GM12875 (cell line): ENCODE data around the gene FYCO1.

ENCODE experiments used
- H3K4me3 ChIP-seq: one replicate; pipeline ENCODE4 v1.5.1; 2011; ENCODE audit warnings: low read depth, low read length, control low read depth
- CTCF ChIP-seq: IDR thresholded peaks from 2 replicates; pipeline ENCODE4 v1.5.1; 2011; ENCODE audit warnings: low read depth, mild to moderate bottlenecking, control low read depth, inconsistent platforms, low read length, moderate library complexity, borderline replicate concordance; ENCODE audit not compliant: insufficient read depth

FYCO1 gene

GRCh38 chr3:45988804-45989203, 6.8 kb downstream of the FYCO1 start:
- no peak for TF ChIP-seq CTCF
- no peak overlapping the region for H3K4me3 ChIP-seq

- H3K4me3 ChIP-seq: no peak overlapping the region
- no peak for TF ChIP-seq CTCF
These were observed 7.3 kb downstream of the FYCO1 start for GRCh38 chr3:45988362-45988761.

- no peak for TF ChIP-seq CTCF
- no peak overlapping the region for H3K4me3 ChIP-seq
These were observed 8.0 kb downstream of the FYCO1 start for GRCh38 chr3:45987368-45988291.

- no peak for TF ChIP-seq CTCF
These were observed 9.2 kb downstream of the FYCO1 start for GRCh38 chr3:45986303-45986982.

GRCh38 chr3:45985532-45986302, 9.9 kb downstream of the FYCO1 start:
- no peak for TF ChIP-seq CTCF

More at GRCh38 chr3:45986303-45986982, 9.2 kb downstream of the FYCO1 start:
- no peak overlapping the region for H3K4me3 ChIP-seq

GRCh38 chr3:45984331-45985312, 11.0 kb downstream of the FYCO1 start:
- H3K4me3 ChIP-seq: no peak overlapping the region
- no peak for TF ChIP-seq CTCF

More at GRCh38 chr3:45985532-45986302, 9.9 kb downstream of the FYCO1 start:
- no peak overlapping the region for H3K4me3 ChIP-seq
